Measurements from ENCODE around the gene COL27A1.

COL27A1 gene

DNA sequence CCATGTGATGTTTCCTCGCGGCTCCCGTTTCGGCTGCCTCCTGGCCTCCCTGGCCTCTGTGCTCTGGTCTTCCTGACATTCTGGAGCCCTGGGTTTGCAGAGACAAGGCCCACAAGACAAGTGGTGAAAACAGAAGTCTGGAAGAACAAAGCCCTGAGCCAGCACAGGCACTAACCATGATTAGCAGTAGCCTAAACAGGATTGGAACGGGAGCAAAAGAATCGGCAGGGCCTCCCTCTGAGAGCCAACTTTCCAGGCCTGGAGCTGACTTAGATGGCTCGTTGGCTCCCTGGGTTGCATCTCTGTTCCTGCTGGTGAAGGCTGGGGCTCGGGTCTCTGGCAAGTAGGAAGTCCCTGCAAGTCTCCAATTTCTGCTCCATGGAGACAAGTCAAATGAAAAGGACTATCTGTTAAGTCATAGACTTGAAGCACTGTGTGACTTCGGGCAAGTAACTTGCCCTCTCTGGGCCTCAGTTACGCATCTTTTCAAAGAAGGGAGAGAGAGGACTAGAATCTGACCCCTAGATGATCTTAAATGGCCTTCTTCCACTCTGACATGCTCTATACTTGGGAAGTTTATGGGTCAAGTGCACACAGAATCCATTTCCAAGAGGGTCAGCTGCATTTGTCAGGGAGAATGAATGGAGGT, 3.3 kb downstream of the COL27A1 start:
- Histone ChIP-seq H3K36me3 (ENCODE audit: insufficient read depth, insufficient read length, low read length) (peaks cover 49% of the 10 kb centered on the region), H3K9ac (ENCODE audit: insufficient read length, low read depth) (no peak overlapping the region), H3K4me3 (ENCODE audit: insufficient read length, low read depth) (no peak overlapping the region), H3K9me3 (ENCODE audit: insufficient read depth, low read length) (no peaks in the 10 kb centered on the region), H3K4me1 (ENCODE audit: insufficient read depth, insufficient read length) (peaks cover 33% of the 10 kb centered on the region), H3K27me3 (ENCODE audit: insufficient read depth, insufficient read length) (peaks cover 12% of the 10 kb centered on the region)
- TF ChIP-seq SUZ12 (IDR thresholded peaks at IDR 0.05; ENCODE audit: extremely low read depth, insufficient read depth, insufficient read length) (no peak), ZNF274 (IDR thresholded peaks at IDR 0.05; ENCODE audit: low read depth, low read length) (no peak), YY1 (IDR thresholded peaks at IDR 0.05; ENCODE audit: insufficient read depth, insufficient read length) (no peak)
- no peak for DNase-seq (ENCODE audit: low read depth, low spot score)

DNA sequence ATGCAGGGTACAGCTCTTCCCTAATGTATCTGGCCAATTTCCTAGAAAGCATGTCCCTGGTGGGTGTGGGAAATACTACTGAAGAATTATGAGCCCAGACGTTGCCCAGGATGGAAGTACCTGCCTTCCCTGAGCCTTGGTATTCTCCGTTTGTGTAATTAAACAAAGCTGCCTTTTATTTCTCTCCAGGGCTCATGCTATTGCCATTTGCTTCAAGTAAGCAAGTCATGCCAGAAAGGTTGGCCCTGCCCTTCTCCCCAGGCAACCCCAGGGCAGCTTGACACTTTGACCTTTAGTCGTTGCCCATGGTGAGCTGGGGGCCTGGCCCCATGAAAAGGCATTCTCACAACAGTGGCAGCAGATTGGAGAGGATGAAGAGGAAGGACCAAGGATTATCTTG, 4.4 kb downstream of the COL27A1 start:
- no peaks in the 10 kb centered on the region for H3K9me3 ChIP-seq (ENCODE audit: insufficient read depth, low read length)

GRCh38 chr9:114161513-114161912, 6.2 kb downstream of the COL27A1 start:
- H3K4me1 ChIP-seq (ENCODE audit: insufficient read depth, insufficient read length): peaks cover 30% of the 10 kb centered on the region
- H3K4me3 ChIP-seq (ENCODE audit: insufficient read length, low read depth): no peak overlapping the region
- DNase-seq (ENCODE audit: low read depth, low spot score): no peak
- TF ChIP-seq ZNF274 (IDR thresholded peaks at IDR 0.05; ENCODE audit: low read depth, low read length) (no peak), SUZ12 (IDR thresholded peaks at IDR 0.05; ENCODE audit: extremely low read depth, insufficient read depth, insufficient read length) (no peak), YY1 (IDR thresholded peaks at IDR 0.05; ENCODE audit: insufficient read depth, insufficient read length) (no peak)
- no peak overlapping the region for H3K9ac ChIP-seq (ENCODE audit: insufficient read length, low read depth)
- H3K36me3 ChIP-seq (ENCODE audit: insufficient read depth, insufficient read length, low read length): peaks cover 68% of the 10 kb centered on the region
- H3K27me3 ChIP-seq (ENCODE audit: insufficient read depth, insufficient read length): no peaks in the 10 kb centered on the region
- no peaks in the 10 kb centered on the region for H3K9me3 ChIP-seq (ENCODE audit: insufficient read depth, low read length)

More for the DNA sequence above, 4.4 kb downstream of the COL27A1 start:
- Histone ChIP-seq H3K36me3 (ENCODE audit: insufficient read depth, insufficient read length, low read length) (peaks cover 57% of the 10 kb centered on the region), H3K4me3 (ENCODE audit: insufficient read length, low read depth) (no peak overlapping the region), H3K4me1 (ENCODE audit: insufficient read depth, insufficient read length) (peaks cover 30% of the 10 kb centered on the region), H3K27me3 (ENCODE audit: insufficient read depth, insufficient read length) (peaks cover 5% of the 10 kb centered on the region), H3K9ac (ENCODE audit: insufficient read length, low read depth) (no peak overlapping the region)
- TF ChIP-seq YY1 (IDR thresholded peaks at IDR 0.05; ENCODE audit: insufficient read depth, insufficient read length) (no peak), SUZ12 (IDR thresholded peaks at IDR 0.05; ENCODE audit: extremely low read depth, insufficient read depth, insufficient read length) (no peak), ZNF274 (IDR thresholded peaks at IDR 0.05; ENCODE audit: low read depth, low read length) (no peak)
- no peak for DNase-seq (ENCODE audit: low read depth, low spot score)

DNA sequence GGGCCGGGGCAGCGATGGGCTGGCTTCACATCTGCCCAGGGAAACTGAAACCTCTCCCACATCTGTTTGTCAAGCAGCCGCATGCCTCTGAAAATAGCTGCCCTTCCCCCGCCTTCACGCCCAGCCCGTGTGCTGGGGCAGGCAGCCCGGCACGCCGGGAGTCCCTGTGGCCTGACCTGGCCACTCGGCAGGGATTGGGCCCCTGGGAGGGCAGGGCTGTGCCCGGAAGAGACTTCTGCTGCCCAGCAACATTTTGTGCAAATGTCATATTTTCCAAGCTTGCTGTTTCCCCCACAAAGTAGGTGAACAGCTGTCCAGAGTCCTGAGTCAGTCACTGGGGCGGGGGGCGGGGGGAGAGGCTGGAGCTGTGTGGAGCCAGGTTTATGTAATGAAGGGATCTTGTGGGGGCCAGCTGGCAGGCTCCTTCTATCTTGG, 8.2 kb downstream of the COL27A1 start:
- Histone ChIP-seq H3K9me3 (ENCODE audit: insufficient read depth, low read length) (no peaks in the 10 kb centered on the region), H3K4me1 (ENCODE audit: insufficient read depth, insufficient read length) (peaks cover 20% of the 10 kb centered on the region), H3K9ac (ENCODE audit: insufficient read length, low read depth) (no peak overlapping the region), H3K27me3 (ENCODE audit: insufficient read depth, insufficient read length) (no peaks in the 10 kb centered on the region), H3K4me3 (ENCODE audit: insufficient read length, low read depth) (no peak overlapping the region), H3K36me3 (ENCODE audit: insufficient read depth, insufficient read length, low read length) (peaks cover 65% of the 10 kb centered on the region)
- TF ChIP-seq SUZ12 (IDR thresholded peaks at IDR 0.05; ENCODE audit: extremely low read depth, insufficient read depth, insufficient read length) (no peak), ZNF274 (IDR thresholded peaks at IDR 0.05; ENCODE audit: low read depth, low read length) (no peak), YY1 (IDR thresholded peaks at IDR 0.05; ENCODE audit: insufficient read depth, insufficient read length) (no peak)
- no peak for DNase-seq (ENCODE audit: low read depth, low spot score)

DNA sequence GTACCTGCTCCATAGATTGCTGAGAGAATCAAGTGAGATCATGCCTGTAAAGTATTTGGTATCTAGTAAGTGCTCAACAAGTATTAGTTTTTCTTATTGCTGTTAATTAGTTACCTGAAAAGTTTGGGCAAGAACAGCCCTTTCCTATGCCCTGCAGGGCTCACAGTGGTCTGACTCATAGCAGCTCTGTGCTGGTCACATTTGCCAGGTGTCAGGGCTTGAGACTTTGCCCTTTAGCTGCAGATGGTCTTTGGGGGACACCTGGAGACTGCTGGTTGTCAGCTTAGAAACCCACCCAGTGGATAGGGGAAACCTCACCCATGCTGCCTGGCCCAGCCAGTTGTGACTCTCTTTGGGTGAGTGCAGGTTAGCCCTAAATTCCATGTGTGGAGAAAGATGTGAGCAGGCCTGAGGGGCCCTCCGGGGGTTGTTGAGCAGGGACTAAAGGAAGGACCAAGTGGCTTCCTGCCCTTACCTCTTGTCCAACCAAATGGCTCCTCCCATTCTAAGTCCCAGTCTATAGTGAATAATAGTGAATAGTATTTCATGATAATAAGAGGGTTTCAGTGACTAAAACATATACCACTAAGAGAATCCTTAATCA, 9.0 kb downstream of the COL27A1 start:
- H3K4me3 ChIP-seq (ENCODE audit: insufficient read length, low read depth): no peak overlapping the region
- H3K9me3 ChIP-seq (ENCODE audit: insufficient read depth, low read length): no peaks in the 10 kb centered on the region
- peaks cover 68% of the 10 kb centered on the region for H3K36me3 ChIP-seq (ENCODE audit: insufficient read depth, insufficient read length, low read length)
- no peak overlapping the region for H3K9ac ChIP-seq (ENCODE audit: insufficient read length, low read depth)
- H3K4me1 ChIP-seq (ENCODE audit: insufficient read depth, insufficient read length): peaks cover 13% of the 10 kb centered on the region
- TF ChIP-seq SUZ12 (IDR thresholded peaks at IDR 0.05; ENCODE audit: extremely low read depth, insufficient read depth, insufficient read length) (no peak), YY1 (IDR thresholded peaks at IDR 0.05; ENCODE audit: insufficient read depth, insufficient read length) (no peak), ZNF274 (IDR thresholded peaks at IDR 0.05; ENCODE audit: low read depth, low read length) (no peak)
- no peak for DNase-seq (ENCODE audit: low read depth, low spot score)
- H3K27me3 ChIP-seq (ENCODE audit: insufficient read depth, insufficient read length): no peaks in the 10 kb centered on the region

- Histone ChIP-seq H3K36me3 (ENCODE audit: insufficient read depth, insufficient read length, low read length) (peaks cover 73% of the 10 kb centered on the region), H3K9me3 (ENCODE audit: insufficient read depth, low read length) (no peaks in the 10 kb centered on the region), H3K4me3 (ENCODE audit: insufficient read length, low read depth) (no peak overlapping the region), H3K27me3 (ENCODE audit: insufficient read depth, insufficient read length) (no peaks in the 10 kb centered on the region), H3K9ac (ENCODE audit: insufficient read length, low read depth) (no peak overlapping the region), H3K4me1 (ENCODE audit: insufficient read depth, insufficient read length) (peaks cover 12% of the 10 kb centered on the region)
- no peak for TF ChIP-seq YY1 (IDR thresholded peaks at IDR 0.05; ENCODE audit: insufficient read depth, insufficient read length)
- no peak for TF ChIP-seq ZNF274 (IDR thresholded peaks at IDR 0.05; ENCODE audit: low read depth, low read length)
- TF ChIP-seq SUZ12 (IDR thresholded peaks at IDR 0.05; ENCODE audit: extremely low read depth, insufficient read depth, insufficient read length): no peak
- no peak for DNase-seq (ENCODE audit: low read depth, low spot score)
These were observed 10.2 kb downstream of the COL27A1 start for GRCh38 chr9:114165407-114166102.

- no peaks in the 10 kb centered on the region for H3K9me3 ChIP-seq (ENCODE audit: insufficient read depth, low read length)
- peaks cover 74% of the 10 kb centered on the region for H3K36me3 ChIP-seq (ENCODE audit: insufficient read depth, insufficient read length, low read length)
- H3K9ac ChIP-seq (ENCODE audit: insufficient read length, low read depth): no peak overlapping the region
- H3K4me3 ChIP-seq (ENCODE audit: insufficient read length, low read depth): no peak overlapping the region
- DNase-seq (ENCODE audit: low read depth, low spot score): no peak
- peaks cover 12% of the 10 kb centered on the region for H3K4me1 ChIP-seq (ENCODE audit: insufficient read depth, insufficient read length)
- no peak for TF ChIP-seq SUZ12 (IDR thresholded peaks at IDR 0.05; ENCODE audit: extremely low read depth, insufficient read depth, insufficient read length)
- TF ChIP-seq YY1 (IDR thresholded peaks at IDR 0.05; ENCODE audit: insufficient read depth, insufficient read length): no peak
- TF ChIP-seq ZNF274 (IDR thresholded peaks at IDR 0.05; ENCODE audit: low read depth, low read length): no peak
- no peaks in the 10 kb centered on the region for H3K27me3 ChIP-seq (ENCODE audit: insufficient read depth, insufficient read length)
These were observed 10.8 kb downstream of the COL27A1 start for GRCh38 chr9:114166103-114166470.

Data from NT2/D1 (cell line).